ENCODE data around the gene NRCAM.
"Not testable (repeated sequence)": the region's sequence is repeated elsewhere in the genome, so short reads cannot be mapped to it uniquely, and the experiment has no call there.

NRCAM gene

DNA sequence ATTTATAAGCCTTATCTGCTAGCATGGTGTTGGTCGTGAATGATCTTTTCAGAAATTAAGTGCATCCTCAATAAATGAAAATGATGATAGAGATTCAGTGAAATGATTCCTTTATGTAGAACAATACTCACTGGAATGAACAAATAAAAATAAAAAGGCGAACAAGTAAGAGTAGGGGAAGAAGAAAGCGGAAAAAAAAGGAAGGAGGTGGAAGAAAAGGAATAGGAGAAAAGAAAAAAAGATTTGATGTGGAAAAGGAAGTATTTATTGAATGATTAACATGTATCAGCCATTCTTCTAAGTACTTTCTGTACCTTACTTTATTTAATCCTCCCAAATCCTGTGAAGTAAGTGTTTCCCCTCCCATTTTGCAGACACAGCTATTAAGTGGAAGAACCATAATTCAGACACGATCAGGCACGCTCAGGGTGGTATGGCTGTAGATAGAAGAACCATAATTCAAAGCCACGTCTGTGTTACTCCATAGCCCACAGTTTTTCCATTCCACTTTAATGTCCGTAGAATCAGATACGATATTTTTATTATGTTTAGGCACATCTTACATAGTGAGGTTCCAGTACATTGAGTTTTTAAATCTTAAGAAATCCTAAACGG, 169.8 kb downstream of the NRCAM start:
- in situ Hi-C loops (cut with MboI; ENCODE audit: low sequenced_read_pairs), result no loop called here

DNA sequence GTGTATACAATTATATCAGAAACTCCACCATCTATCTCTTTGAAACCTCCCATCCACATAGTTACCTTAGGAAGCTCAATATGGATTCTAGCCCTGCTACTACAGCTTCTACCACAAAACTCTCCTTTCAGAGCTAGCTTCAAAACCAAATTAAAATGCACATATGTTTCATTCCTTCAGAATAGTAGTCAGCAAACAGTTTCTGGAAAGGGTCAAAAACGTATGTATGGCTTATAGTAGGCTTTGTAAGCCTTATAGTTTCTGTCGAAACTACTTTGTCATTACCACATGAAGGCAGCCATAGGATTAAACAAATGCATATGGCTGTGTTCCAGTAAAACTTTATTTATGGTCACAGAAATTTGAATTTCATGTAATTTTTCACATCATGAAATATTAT, 170.5 kb downstream of the NRCAM start:
- in situ Hi-C loops (cut with MboI; ENCODE audit: low sequenced_read_pairs), result no loop called here

DNA sequence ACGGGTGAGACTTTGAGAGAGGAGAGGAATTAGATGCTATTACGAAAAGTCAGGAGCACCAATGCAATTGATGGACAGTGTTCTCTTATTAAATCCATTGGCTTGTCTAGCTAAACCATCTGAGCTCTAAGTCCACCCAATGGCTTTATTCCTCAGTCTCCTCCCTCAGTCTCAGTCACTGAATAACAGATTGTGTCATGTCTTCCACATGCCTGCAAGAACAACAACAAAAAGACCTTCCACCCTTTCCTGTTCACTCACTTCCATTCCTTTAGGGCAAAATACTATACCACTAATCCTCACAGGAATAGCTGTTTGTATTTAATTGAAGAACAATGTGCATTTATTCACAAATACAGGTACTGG, 171.2 kb downstream of the NRCAM start:
- in situ Hi-C loops (cut with MboI; ENCODE audit: low sequenced_read_pairs), result no loop called here

DNA sequence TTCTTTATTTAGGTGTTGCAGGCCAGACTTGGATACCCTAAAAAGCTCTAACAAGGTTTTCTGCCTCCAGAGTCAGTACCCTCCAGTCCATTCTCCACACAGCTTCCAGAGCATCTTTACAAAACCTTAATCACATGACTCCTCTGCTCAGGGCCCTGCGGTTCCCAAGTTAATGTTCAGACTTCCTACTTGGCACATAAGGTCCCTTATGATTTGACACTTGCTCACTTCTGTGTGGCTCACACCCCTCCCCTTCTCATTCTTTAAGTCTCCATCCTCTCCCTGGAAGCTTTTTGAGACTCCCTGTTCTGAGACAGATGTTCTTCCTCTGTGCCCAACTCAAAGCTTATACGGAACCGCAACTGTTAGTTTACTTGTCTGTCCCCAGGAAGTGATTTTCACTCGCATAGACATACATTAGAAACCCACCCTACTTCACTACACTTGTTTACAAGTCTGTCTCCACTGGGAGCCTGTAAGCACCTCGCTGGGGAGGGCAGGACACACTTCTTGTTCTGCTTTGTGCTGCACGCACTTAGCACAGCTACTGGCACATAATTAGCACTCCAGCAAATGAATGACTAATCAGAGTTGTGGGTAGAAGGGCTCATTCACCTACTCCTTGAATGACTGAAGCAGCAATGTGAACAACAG, 171.8 kb downstream of the NRCAM start:
- in situ Hi-C loops (cut with MboI; ENCODE audit: low sequenced_read_pairs), result no loop called here

DNA sequence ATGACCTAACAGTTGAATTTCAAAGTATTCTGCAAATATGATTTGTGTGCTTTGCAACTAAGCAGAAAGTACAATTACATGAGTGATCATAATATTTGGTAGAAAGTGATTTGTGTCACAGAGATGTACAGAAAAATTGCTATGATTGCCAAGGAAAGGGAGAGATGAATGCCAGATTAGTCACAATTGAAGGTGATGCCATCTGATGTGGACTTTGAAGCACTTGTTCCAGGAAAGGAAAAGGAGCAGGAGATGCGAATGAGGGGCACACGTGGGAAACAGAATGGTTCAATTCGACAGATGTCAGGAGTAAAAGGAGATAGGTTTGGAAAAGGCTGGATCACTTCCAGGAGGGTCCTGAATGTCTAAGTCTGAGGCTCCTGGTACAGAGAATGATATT, 173.0 kb downstream of the NRCAM start:
- in situ Hi-C loops (cut with MboI; ENCODE audit: low sequenced_read_pairs), result no loop called here

DNA sequence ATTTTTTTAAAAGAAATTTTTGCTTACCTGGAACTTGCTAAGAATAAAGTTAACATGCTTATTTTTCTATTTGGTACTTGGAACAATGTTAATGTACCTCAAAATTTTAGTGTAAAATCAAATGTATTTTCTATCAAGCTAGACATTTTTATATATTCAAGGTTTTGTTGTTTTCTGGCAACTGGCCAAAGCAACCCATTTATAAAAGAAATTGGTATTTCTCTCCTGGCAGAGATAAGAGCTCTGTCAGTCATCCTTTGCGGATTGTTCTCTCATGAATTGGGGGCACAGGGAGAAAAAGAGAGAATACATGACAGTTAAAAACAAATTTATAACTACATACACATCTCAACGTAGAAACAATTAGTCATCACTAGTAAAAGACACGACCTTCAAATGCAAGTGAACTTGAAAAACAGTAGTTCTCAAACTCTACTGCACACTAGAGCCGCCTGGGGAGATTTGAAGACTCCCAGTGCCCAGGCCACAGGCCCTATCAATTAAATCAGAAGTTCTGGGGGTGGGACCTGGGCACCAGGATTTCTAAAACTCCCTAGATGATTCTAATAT, 173.7 kb downstream of the NRCAM start:
- in situ Hi-C loops (cut with MboI; ENCODE audit: low sequenced_read_pairs), result no loop called here

DNA sequence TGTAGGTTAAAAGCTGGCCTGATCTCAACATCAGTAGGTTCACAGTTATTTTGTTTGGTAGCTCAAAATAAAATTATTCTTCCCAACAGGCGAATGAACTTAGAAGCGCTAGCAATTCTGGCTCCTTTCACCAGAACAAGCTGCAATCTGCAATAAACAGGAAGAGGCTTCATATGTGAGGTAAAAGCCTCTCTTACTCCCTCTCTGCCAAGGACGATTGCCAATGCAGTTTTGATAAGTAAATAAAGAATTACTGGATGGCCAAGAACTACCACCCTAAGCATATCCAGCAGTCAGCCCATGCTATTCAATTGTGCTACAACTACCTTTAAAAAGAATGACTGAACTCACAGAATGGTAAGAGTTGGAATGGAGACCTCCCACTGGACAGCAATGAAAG, 176.1 kb downstream of the NRCAM start:
- in situ Hi-C loops (cut with MboI; ENCODE audit: low sequenced_read_pairs), result no loop called here

DNA sequence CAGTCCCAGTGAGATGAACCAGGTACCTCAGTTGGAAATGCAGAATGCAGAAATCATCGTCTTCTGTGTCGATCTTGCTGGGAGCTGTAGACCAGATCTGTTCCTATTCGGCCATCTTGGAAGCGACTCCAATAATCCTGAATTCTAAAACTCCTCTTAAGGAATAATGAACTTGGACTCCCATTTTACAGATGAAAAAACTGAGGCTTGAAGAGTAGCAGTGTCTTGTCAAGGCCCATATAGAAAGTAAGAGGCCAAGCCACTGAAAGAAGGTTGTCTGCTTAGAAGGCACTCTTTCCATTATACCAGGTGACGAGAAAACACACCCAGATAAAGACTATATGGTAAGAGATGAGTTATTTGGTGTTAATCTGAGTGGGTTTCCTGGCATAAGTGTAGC, 177.5 kb downstream of the NRCAM start:
- in situ Hi-C loops (cut with MboI; ENCODE audit: low sequenced_read_pairs), result no loop called here

DNA sequence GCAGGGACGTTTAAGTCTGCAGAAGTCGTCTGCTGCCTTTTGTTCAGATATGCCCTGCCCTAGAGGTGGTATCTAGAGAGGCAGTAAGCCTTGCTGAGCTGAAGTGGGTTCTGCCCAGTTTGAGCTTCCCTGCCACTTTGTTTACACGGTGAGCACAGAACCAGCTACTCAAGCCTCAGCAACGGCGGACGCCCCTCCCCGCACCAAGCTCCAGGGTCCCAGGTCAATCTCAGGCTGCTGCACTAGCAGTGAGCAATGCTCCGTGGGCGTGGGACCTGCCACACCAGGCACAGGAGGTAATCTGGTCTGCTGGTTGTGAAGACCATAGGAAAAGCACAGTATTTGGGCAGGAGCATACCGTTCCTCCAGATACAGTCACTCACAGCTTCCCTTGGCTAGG, 178.0 kb downstream of the NRCAM start:
- in situ Hi-C loops (cut with MboI; ENCODE audit: low sequenced_read_pairs), result no loop called here

DNA sequence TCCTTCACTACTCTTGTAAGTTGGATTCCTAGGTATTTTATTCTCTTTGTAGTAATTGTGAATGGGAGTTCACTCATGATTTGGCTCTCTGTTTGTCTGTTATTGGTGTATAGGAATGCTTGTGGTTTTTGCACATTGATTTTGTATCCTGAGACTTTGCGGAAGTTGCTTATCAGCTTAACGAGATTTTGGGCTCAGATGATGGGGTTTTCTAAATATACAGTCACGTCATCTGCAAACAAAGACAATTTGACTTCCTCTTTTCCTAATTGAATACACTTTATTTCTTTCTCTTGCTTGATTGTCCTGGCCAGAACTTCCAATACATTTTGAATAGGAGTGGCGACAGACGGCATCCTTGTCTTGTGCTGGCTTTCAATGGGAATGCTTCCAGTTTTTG, 181.8 kb downstream of the NRCAM start:
- in situ Hi-C loops (cut with MboI; ENCODE audit: low sequenced_read_pairs), result not testable (repeated sequence)

DNA sequence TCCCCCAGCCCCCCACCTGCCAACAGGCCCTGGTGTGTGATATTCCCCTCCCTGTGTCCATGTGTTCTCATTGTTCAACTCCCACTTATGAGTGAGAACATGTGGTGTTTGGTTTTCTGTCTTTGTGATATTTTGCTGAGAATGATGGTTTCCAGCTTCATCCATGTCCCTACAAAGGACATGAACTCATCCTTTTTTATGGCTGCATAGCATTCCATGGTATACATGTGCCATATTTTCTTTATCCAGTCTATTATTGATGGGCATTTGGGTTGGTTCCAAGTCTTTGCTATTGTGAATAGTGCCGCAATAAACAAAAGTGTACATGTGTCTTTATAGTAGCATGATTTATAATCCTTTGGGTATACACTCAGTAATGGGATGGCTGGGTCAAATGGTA, 183.3 kb downstream of the NRCAM start:
- in situ Hi-C loops (cut with MboI; ENCODE audit: low sequenced_read_pairs), result not testable (repeated sequence)

DNA sequence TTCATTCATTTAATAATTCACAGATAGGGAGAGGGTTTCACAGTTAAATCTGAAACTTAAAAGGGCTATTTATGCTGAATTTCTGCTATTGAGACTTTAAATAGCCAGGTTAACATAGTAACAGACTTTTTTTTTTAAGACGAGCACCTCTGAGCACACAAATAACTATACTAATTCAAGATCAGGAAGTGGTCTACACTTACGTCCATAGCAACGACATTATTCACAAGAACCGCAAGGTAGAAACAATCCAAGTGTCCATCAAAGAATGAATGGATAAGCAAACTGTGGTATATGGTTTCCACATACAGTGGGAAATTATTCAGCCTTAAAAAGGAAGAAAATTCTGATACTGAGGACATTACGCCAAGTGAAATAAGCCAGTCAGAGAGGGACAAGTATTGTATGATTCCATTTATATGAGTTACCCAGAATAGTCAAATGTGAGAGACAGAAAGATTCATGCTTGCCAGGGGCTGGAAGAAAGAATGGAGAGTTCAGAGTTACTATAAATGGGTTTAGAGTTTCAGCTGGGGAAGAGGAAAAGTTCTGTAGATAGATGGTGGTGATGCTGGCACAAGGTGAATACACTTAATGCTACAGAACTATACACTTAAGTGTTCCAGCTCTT, 185.7 kb downstream of the NRCAM start:
- in situ Hi-C loops (cut with MboI; ENCODE audit: low sequenced_read_pairs), result no loop called here

DNA sequence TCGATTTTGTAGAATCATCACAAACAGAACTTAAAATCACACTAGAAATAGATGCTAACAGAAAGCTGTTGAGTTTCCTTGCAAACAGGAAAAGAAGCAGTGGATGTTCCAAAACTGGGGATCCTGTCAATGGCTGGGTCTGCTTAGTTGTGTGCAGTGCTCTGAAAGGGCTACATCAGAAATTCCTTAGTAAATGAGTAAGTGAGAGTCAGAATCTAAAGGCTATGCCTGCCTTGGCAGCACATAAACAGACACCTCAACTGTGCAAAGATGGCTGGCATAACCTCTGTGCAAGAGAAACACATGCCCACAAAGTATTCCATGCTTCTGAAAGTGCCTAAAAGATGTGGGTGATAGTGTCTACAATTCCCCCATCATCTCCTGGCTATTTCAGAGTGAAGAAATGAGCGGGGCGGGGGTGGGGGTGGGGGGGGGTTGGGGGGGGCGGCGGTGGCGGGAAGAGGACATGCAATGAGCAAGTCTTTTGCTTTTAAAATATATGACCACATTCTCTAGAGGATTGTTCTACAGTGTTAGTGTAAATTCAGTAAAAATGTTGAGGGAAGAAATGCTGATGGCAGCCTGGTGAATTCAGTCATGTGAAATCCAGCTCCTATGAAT, 187.9 kb downstream of the NRCAM start:
- in situ Hi-C loops (cut with MboI; ENCODE audit: low sequenced_read_pairs), result no loop called here

DNA sequence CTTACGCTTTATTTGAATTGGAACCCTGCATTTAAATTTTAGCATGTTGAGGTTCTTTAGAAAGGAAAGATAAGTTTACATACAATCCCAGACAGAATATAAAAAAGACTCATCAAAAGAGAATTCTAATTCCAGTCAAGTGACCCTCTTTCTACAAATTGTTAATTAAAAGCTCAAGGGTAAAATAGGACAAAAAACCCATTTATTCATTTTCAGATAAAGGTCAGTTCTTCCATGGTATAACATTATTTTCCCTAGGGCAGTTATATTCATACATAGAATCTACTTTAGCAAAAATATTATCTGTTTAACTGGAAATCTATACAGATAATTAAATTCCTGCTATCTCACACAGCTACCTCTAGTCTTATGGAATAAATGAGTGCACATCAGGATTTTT, 188.6 kb downstream of the NRCAM start:
- in situ Hi-C loops (cut with MboI; ENCODE audit: low sequenced_read_pairs), result no loop called here

DNA sequence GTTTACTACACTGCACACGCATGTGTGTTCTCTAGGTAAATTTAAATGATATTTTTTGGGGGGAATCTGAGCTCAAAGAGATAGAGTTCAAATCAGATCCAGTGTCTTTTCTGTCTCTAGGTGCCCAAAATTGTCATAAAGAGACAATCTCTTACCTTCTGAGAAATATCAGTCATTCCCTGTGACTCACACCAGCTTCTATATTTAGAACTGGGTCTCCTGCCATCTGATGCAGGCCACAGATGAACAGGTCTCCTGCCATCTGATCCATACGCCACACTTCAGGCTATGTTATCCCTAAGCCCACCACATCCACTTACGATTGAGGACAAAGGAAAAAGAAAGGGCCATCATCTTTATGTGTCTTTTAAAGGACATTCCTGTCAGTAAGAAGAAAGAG, 189.7 kb downstream of the NRCAM start:
- in situ Hi-C loops (cut with MboI; ENCODE audit: low sequenced_read_pairs), result no loop called here

DNA sequence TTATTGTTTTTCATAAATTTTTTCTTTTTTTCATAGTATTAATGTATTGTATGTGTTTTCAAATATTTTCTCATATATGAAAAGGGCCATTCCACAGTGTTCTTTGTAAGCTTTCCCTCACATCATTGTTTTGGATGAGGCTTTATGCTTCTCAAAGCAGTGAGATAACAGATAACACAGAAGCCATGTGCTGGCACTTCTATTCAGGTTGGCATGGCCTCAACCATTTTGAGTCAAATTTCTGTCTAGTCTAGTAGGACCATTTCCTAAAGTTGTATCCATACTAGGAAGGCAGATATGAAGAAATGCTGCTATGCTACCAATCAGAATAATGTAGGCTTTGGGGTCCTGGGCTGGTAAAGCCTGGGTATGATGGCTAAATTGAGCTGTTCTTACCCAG, 190.2 kb downstream of the NRCAM start:
- in situ Hi-C loops (cut with MboI; ENCODE audit: low sequenced_read_pairs), result no loop called here

DNA sequence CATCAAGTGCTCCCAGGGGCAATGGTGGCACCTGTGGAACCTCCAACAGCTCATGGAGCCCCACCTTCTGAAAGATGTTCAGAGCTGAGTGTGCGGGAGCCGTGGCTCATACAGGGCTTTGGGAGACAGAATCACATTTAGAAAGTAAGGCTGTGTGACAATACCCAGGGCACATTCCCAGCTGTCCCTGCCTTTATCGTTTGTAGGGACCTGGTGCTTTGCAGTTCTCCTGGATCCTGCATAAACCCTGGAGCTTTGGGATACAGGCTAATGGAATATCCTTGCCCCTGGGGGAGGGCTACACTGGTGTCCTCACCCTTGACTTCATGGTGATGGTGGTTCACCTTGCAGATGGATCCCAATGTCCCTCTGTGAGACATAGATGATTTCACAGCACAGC, 191.2 kb downstream of the NRCAM start:
- in situ Hi-C loops (cut with MboI; ENCODE audit: low sequenced_read_pairs), result no loop called here

DNA sequence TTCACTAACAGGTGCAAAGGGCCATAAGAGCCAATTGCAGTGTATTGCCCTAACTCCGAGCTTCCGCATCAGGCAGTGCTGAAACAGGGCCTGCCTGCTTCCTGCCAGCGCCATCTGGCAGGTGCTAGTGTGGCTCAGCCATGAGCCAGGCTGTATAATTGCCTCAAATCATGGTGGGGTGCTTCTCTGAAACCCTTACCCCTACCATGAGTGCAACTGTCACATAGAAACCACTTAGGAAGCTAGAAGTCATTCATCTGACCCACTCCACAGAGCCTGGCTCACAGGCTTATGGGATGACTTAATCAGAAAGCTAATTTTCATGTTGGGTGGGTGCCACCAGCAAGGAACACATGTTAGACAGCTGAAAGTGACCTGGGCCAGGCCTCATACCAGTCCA, 192.8 kb downstream of the NRCAM start:
- in situ Hi-C loops (cut with MboI; ENCODE audit: low sequenced_read_pairs), result no loop called here

DNA sequence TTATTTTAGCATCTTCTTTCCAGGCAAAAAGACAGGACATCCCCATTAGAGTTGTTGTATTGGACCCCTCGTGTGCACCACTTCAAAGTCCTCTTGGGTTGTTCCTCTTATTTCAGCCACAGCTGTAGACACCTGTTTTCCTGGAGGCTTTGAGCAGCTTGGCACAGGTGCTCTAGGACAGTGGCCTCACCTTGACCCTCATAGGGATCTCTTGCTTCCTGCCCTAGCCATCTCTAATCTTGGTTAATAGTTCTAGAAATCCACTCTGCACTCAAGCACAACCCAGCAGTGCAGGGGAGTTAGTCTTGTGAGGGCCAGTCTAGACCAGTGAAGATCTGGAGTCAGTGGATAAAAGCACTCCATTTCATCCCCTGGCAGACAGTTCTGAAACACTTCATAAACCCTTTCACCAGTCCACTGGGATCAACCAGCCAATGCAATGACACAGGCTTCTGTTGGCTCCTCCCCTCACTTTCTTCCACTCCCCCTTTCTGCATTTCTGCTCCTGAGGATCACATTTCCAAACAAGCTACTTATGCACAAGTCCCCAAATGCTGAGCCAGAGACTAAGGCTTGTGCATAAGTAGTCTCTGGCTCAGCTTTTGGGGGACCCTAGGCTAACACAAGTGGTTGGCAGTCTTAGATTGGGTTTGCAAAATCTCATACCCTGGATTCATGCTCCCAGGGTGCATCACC, 194.5 kb downstream of the NRCAM start:
- in situ Hi-C loops (cut with MboI; ENCODE audit: low sequenced_read_pairs), result no loop called here

DNA sequence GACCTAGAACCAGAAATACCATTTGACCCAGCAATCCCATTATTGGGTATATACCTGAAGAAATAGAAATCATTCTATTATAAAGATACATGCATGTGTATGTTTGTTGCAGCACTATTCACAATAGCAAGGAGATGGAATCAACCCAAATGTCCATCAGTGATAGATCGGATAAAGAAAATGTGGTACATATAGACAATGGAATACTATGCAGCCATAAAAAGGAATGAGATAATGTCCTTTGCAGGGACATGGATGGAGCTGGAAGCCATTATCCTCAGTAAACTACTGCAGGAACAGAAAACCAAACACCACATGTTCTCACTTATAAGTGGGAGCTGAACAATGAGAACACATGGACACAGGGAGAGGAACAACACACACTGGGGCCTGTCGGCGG, 196.8 kb downstream of the NRCAM start:
- in situ Hi-C loops (cut with MboI; ENCODE audit: low sequenced_read_pairs), result not testable (repeated sequence)

DNA sequence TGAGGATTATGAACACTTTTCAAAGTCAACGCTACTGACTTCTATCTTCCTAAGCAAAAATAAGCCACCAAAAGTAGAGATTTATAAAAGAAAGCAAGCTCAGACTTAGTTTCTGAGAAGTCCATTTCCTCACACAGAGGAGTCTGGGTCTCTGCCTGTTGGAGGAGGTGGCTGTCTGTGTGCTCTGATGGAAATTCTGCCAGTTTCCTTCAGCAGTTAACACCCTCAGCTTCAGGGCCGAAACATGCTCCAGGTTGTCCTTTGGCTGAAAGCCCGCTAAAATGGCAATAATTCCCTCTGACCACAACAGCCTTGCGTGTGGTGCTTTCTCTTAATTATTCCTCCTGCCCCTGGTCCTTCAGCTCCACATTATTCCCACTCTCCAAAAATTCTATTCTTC, 198.3 kb downstream of the NRCAM start:
- in situ Hi-C loops (cut with MboI; ENCODE audit: low sequenced_read_pairs), result no loop called here

Data from HL-60/S4 (cell line).